ENCODE measurements around the gene DNM3.

DNA sequence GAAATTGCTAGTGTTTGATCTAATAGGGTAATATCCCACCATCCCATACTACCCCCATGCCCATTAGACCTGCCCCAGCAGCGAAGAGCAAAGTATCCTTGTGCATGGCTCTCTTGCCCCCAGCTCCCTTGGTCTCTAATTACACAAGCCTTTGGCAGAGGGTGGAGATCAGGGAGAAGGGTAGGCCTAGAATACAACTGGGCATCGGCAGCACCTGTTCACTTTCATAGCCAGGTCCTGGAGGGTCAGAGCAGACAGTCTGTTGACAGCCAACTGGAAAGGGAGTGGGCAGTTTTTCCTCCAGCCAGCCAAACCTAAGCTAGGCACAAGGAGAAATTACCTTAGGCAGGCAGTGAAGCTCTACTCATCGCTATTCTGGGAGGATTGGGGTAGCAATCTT is 605.2 kb downstream of the DNM3 start:
- TF ChIP-seq, protein P1, sequence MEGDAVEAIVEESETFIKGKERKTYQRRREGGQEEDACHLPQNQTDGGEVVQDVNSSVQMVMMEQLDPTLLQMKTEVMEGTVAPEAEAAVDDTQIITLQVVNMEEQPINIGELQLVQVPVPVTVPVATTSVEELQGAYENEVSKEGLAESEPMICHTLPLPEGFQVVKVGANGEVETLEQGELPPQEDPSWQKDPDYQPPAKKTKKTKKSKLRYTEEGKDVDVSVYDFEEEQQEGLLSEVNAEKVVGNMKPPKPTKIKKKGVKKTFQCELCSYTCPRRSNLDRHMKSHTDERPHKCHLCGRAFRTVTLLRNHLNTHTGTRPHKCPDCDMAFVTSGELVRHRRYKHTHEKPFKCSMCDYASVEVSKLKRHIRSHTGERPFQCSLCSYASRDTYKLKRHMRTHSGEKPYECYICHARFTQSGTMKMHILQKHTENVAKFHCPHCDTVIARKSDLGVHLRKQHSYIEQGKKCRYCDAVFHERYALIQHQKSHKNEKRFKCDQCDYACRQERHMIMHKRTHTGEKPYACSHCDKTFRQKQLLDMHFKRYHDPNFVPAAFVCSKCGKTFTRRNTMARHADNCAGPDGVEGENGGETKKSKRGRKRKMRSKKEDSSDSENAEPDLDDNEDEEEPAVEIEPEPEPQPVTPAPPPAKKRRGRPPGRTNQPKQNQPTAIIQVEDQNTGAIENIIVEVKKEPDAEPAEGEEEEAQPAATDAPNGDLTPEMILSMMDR (IDR thresholded peaks at IDR 0.05), result no peak
- no peak for TF ChIP-seq POLR2A (IDR thresholded peaks at IDR 0.05)
